SK-N-SH (cell line): ENCODE results near the gene KCNQ2. TPM values are rescaled to one million over a fixed set of nuclear protein-coding genes. Genes with fewer than 3 reads are reported as not detected.

ENCODE experiments used
- CTCF ChIA-PET: fragments of 300-600, 350-600 bp; formaldehyde crosslinking; extraction: SDS; loops from one replicate; lab custom pipeline; 2021; lab: Yijun Ruan, JAX
- POLR2A ChIA-PET: fragments of 350-600 bp; sonication (Branson Sonifier 250); formaldehyde crosslinking; extraction: SDS; loops from one replicate; lab custom pipeline; 2020; ENCODE audit warnings: antibody characterized with exemption, inconsistent platforms; lab: Yijun Ruan, JAX
- DNase-seq: peaks from one replicate; pipeline ENCODE4 v3.0.0; 2012
- H2AFZ ChIP-seq: fragments of 200-600 bp; sonication (generic); 2 replicates; pipeline ENCODE4 v1.8.1; 2016; ENCODE audit warnings: antibody characterized with exemption, mild to moderate bottlenecking, low read depth
- H3F3A ChIP-seq: fragments of 200-600 bp; sonication (generic); replicated peaks from 2 replicates; pipeline ENCODE3; 2016; ENCODE audit warnings: antibody characterized with exemption, mild to moderate bottlenecking; ENCODE audit not compliant: insufficient read depth
- H3K27ac ChIP-seq, 2 experiments: fragments of 200-500 bp in 1 of 2; fragments of 200-600 bp in 1 of 2; sonication (Bioruptor generic) in 1 of 2; sonication (generic), shearing (Covaris generic) in 1 of 2; 2 replicates each; pipeline versions ENCODE4 v1.5.1 to v1.6.1; 2014 to 2016; ENCODE audit warnings: low read depth in 2 of 2, inconsistent platforms in 1 of 2, low read length in 1 of 2, mild to moderate bottlenecking in 1 of 2, mixed read lengths in 1 of 2
- H3K27me3 ChIP-seq: fragments of 200-600 bp; sonication (generic), shearing (Covaris generic); 2 replicates; pipeline ENCODE4 v1.6.1; 2016; ENCODE audit warnings: mixed run types; ENCODE audit not compliant: insufficient read depth
- H3K36me3 ChIP-seq, 2 experiments: fragments of 200-500 bp in 1 of 2; fragments of 200-600 bp in 1 of 2; sonication (Bioruptor generic) in 1 of 2; sonication (generic) in 1 of 2; replicated peaks in 1 of 2; 2 replicates each; pipeline versions ENCODE3 to v1.5.1; 2014 to 2016; ENCODE audit warnings: low read length in 1 of 2, mild to moderate bottlenecking in 1 of 2; ENCODE audit not compliant: insufficient read depth in 2 of 2, control insufficient read depth in 1 of 2
- H3K4me1 ChIP-seq, 2 experiments: fragments of 200-500 bp in 1 of 2; fragments of 200-600 bp in 1 of 2; sonication (Bioruptor generic) in 1 of 2; sonication (generic), shearing (Covaris generic) in 1 of 2; 2 replicates each; pipeline versions ENCODE4 v1.5.1 to v1.6.1; 2014 to 2016; ENCODE audit warnings: low read depth in 1 of 2, low read length in 1 of 2, mixed run types in 1 of 2; ENCODE audit not compliant: insufficient read depth in 2 of 2, control insufficient read depth in 1 of 2
- H3K4me2 ChIP-seq: fragments of 200-600 bp; sonication (generic), shearing (Covaris generic); 2 replicates; pipeline ENCODE4 v1.6.1; 2017; ENCODE audit warnings: mixed run types
- H3K4me3 ChIP-seq, 2 experiments: fragments of 200-500 bp in 1 of 2; fragments of 200-600 bp in 1 of 2; sonication (Bioruptor generic) in 1 of 2; sonication (generic), shearing (Covaris generic) in 1 of 2; 2 replicates each; pipeline versions ENCODE4 v1.5.1 to v1.8.1; 2014 to 2016; ENCODE audit warnings: low read depth in 2 of 2, inconsistent platforms in 1 of 2, low read length in 1 of 2, mild to moderate bottlenecking in 1 of 2, mixed read lengths in 1 of 2, moderate library complexity in 1 of 2
- H3K79me2 ChIP-seq: fragments of 200-600 bp; sonication (generic); 2 replicates; pipeline ENCODE4 v1.8.1; 2017; ENCODE audit warnings: mild to moderate bottlenecking; ENCODE audit not compliant: insufficient read depth
- H3K9ac ChIP-seq: fragments of 200-600 bp; sonication (generic); 2 replicates; pipeline ENCODE4 v1.6.1; 2017; ENCODE audit warnings: mixed run types
- H3K9me2 ChIP-seq: fragments of 200-600 bp; sonication (generic); 2 replicates; pipeline ENCODE4 v1.6.1; 2017; ENCODE audit warnings: mixed run types
- H3K9me3 ChIP-seq: fragments of 200-600 bp; sonication (generic); 2 replicates; pipeline ENCODE4 v1.6.1; 2017; ENCODE audit warnings: mixed run types, mild to moderate bottlenecking, moderate library complexity
- H4K20me1 ChIP-seq: fragments of 200-600 bp; sonication (generic); 2 replicates; pipeline ENCODE4 v1.6.1; 2017; ENCODE audit warnings: mild to moderate bottlenecking, mixed run types; ENCODE audit not compliant: insufficient read depth
- EP300 ChIP-seq, 2 experiments: IDR thresholded peaks; 2 replicates each; pipeline versions ENCODE4 v1.4.0 to v1.6.1; 2012; ENCODE audit warnings: borderline replicate concordance in 1 of 2, low read depth in 1 of 2, low read length in 1 of 2
- FOSL2 ChIP-seq: IDR thresholded peaks from 2 replicates; pipeline ENCODE4 v1.4.0; 2012; ENCODE audit warnings: low read depth, mild to moderate bottlenecking, moderate library complexity, borderline replicate concordance
- JUND ChIP-seq: IDR thresholded peaks from 2 replicates; pipeline ENCODE4 v1.4.0; 2012
- MEF2A ChIP-seq: IDR thresholded peaks from 2 replicates; pipeline ENCODE4 v1.4.0; 2012; ENCODE audit warnings: low read depth, borderline replicate concordance
- MXI1 ChIP-seq: IDR thresholded peaks from 2 replicates; pipeline ENCODE4 v1.6.1; 2012; ENCODE audit warnings: mild to moderate bottlenecking, low read depth, low read length, improper control_type of control experiment
- NFIC ChIP-seq: IDR thresholded peaks from 2 replicates; pipeline ENCODE4 v1.4.0; 2012; ENCODE audit warnings: borderline replicate concordance
- NRF1 ChIP-seq: IDR thresholded peaks from 2 replicates; pipeline ENCODE4 v1.6.1; 2012; ENCODE audit warnings: low read depth, mild to moderate bottlenecking, low read length
- POLR2AphosphoS5 ChIP-seq: IDR thresholded peaks from 2 replicates; pipeline ENCODE4 v1.6.1; 2012; ENCODE audit warnings: low read depth, low read length
- RXRA ChIP-seq: IDR thresholded peaks from 2 replicates; pipeline ENCODE4 v1.4.0; 2012; ENCODE audit warnings: low read depth, mild to moderate bottlenecking, borderline replicate concordance
- SIN3A ChIP-seq: IDR thresholded peaks from 2 replicates; pipeline ENCODE4 v1.6.1; 2012; ENCODE audit warnings: low read depth, mild to moderate bottlenecking, low read length, moderate library complexity, borderline replicate concordance
- TCF12 ChIP-seq: IDR thresholded peaks from 2 replicates; pipeline ENCODE4 v1.4.0; 2012
- TEAD4 ChIP-seq: IDR thresholded peaks from 2 replicates; pipeline ENCODE4 v1.4.0; 2012; ENCODE audit warnings: mild to moderate bottlenecking, borderline replicate concordance; ENCODE audit not compliant: insufficient read depth
- WGBS: methylation state at CpG from one replicate; pipeline ENCODE4 v1.1.6; 2017; ENCODE audit warnings: low lambda C conversion rate; 5-methylcytosine and 5-hydroxymethylcytosine counted together
- polyA plus RNA-seq, 3 experiments: library from polyadenylated mRNA; depleted of rRNA; stranded (reverse); fragments of >200 nt; gene quantifications; 2 replicates each; pipeline ENCODE4 v1.2.3, GENCODE V29; 2012
- TF ChIP-seq, protein P1 (sequence below): fragments of 150-350 bp; IDR thresholded peaks from 2 replicates; pipeline ENCODE4 v1.6.1; 2016; ENCODE audit warnings: mild to moderate bottlenecking, low read depth, low read length
- TF ChIP-seq, protein P2 (sequence below): IDR thresholded peaks from 2 replicates; pipeline ENCODE4; 2012
- TF ChIP-seq, protein P3 (sequence below): IDR thresholded peaks from 2 replicates; pipeline ENCODE4 v1.4.0; 2012; ENCODE audit warnings: low read depth, borderline replicate concordance
- TF ChIP-seq, protein P4 (sequence below): IDR thresholded peaks from 2 replicates; pipeline ENCODE4 v1.4.0; 2012; ENCODE audit warnings: low read depth

Gene KCNQ2
- polyA plus RNA-seq, 1 of the 3 experiments (the other 2 are of a cell fraction): 3.9 TPM

DNA sequence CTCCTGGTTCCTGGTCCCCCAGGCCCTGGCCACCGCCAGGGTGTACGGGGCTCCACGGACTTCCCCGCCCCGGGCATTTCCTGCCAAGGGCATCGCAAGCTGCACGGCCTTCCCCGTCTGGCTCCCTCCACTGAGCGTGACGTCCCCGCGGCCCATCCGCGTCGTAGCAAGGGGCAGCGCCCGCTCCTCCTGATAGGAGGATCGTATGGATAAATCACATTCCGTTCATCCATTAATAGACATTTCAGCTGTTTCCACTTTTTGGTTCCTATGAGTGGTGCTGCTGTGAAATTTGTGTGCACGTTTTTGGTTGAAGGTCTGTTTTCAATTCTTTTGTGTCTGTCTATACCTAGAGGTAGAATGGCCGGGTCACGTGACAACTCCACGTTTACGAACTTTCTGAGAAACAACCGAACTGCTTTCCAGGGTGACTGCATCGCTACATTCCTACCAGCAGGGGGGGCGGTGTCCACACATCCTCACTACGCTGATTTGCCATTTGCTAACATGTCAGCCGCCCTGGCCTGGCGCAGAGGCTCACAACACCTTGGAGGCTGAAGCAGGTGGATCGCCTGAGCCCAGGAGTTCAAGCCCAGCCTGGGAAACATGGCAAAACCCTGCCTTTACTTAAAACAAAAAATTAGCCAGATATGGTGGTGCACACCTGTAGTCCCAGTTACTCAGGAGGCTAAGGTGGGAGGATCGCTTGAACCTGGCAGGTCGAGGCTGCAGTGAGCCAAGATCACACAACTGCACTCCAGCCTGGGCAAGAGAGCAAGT is 37.7 kb downstream of the KCNQ2 start (continued):
- TF ChIP-seq, protein P1, sequence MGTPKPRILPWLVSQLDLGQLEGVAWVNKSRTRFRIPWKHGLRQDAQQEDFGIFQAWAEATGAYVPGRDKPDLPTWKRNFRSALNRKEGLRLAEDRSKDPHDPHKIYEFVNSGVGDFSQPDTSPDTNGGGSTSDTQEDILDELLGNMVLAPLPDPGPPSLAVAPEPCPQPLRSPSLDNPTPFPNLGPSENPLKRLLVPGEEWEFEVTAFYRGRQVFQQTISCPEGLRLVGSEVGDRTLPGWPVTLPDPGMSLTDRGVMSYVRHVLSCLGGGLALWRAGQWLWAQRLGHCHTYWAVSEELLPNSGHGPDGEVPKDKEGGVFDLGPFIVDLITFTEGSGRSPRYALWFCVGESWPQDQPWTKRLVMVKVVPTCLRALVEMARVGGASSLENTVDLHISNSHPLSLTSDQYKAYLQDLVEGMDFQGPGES: no peak
- TF ChIP-seq FOSL2: no peak
- TF ChIP-seq POLR2AphosphoS5: no peak
- no peak for TF ChIP-seq NFIC
- 0 out of 2 replicates have a peak, but pooled peaks have one; percentile 48 for TF ChIP-seq MXI1
- TF ChIP-seq, protein P2, sequence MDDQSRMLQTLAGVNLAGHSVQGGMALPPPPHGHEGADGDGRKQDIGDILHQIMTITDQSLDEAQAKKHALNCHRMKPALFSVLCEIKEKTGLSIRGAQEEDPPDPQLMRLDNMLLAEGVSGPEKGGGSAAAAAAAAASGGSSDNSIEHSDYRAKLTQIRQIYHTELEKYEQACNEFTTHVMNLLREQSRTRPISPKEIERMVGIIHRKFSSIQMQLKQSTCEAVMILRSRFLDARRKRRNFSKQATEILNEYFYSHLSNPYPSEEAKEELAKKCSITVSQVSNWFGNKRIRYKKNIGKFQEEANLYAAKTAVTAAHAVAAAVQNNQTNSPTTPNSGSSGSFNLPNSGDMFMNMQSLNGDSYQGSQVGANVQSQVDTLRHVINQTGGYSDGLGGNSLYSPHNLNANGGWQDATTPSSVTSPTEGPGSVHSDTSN: no peak
- TF ChIP-seq JUND: no peak
- TF ChIP-seq, protein P3, sequence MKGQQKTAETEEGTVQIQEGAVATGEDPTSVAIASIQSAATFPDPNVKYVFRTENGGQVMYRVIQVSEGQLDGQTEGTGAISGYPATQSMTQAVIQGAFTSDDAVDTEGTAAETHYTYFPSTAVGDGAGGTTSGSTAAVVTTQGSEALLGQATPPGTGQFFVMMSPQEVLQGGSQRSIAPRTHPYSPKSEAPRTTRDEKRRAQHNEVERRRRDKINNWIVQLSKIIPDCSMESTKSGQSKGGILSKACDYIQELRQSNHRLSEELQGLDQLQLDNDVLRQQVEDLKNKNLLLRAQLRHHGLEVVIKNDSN: peak; percentile 76

DNA sequence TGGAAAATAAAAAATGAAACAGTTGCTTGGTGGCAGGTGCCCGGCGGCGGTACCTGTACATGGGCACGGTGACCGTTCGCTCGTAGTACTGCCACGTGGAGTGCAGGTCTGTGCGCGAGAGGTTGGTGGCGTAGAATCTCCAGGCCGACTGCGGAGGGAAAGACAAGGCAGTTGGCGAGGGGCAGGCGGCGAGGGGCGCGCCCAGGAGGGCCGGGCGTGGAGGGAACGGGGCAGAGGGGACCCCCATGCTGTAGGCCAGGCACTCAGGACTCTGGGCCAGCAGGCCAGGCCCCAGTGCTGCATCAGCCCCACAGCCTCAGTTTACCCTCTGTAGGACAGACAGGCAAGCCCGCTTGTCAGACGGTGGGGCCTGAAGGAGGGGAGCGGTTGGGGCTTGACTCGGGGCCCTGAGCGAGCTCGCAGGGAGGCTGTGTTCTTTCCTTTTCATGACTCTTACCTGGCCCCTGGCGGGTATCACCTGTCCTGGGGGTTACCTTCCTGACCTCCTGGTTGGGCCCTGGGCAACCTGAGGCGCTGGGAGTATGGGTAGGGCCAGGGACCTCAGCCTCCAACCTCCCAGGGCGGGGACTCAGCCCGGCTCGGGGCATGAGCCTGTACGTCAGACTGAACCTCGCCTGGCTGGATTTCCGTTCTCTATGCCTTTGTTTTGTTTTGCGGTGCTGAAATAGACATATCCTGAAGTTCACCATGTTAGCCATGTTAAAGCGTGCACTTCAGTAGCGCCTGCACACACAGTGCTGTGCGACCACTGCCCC is 38.5 kb downstream of the KCNQ2 start:
- H3F3A ChIP-seq: no peaks in the 10 kb centered on the region
- no peak overlapping the region for H3K4me3 ChIP-seq
- TF ChIP-seq TEAD4 (no peak), NRF1 (no peak), MEF2A (no peak), EP300 (IDR thresholded peaks at IDR 0.05; ENCODE audit: borderline replicate concordance in 1 of 2, low read depth in 1 of 2, low read length in 1 of 2) (no peak), TCF12 (no peak), SIN3A (no peak), RXRA (no peak), MXI1 (no peak)
- TF ChIP-seq, protein P4, sequence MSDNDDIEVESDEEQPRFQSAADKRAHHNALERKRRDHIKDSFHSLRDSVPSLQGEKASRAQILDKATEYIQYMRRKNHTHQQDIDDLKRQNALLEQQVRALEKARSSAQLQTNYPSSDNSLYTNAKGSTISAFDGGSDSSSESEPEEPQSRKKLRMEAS: no peak
- ChIA-PET CTCF (interaction anchor here (0.5 to 2.0 kb wide), 16 partner anchors 8 to 125 kb away, joined by 3 to 10 read pairs (median 3); no protein-coding TSS in a partner anchor), POLR2A (no interaction called here)
- no peak overlapping the region for H2AFZ ChIP-seq
- no peak overlapping the region for H3K9ac ChIP-seq
- no peaks in the 10 kb centered on the region for H3K36me3 ChIP-seq
- no peak overlapping the region for H3K4me2 ChIP-seq
- no peaks in the 10 kb centered on the region for H3K79me2 ChIP-seq
- H3K27me3 ChIP-seq: no peaks in the 10 kb centered on the region
- DNase-seq: no peak
- H3K9me3 ChIP-seq: no peaks in the 10 kb centered on the region
- 93% methylated on average over 26 of the region's 39 CpGs for WGBS
- no peaks in the 10 kb centered on the region for H3K9me2 ChIP-seq
- no peak overlapping the region; a peak in 1 of 4 replicates for H3K27ac ChIP-seq
- H3K4me1 ChIP-seq: peaks cover 0 to 11% of the 10 kb centered on the region in 2 experiments; a peak in 1 of 4 replicates
- no peaks in the 10 kb centered on the region for H4K20me1 ChIP-seq
